HUES64 (cell line): ENCODE results near the gene LHFPL5.

Source experiments
- H3K27ac ChIP-seq: 2 replicates; pipeline ENCODE4 v1.7.0; 2013; ENCODE audit warnings: low read depth, low read length, inconsistent platforms
- H3K27me3 ChIP-seq: 2 replicates; pipeline ENCODE4 v1.6.1; 2013; ENCODE audit warnings: mild to moderate bottlenecking, low read length; ENCODE audit not compliant: insufficient read depth
- H3K36me3 ChIP-seq: 2 replicates; pipeline ENCODE4 v1.6.1; 2013; ENCODE audit warnings: mild to moderate bottlenecking, low read length; ENCODE audit not compliant: insufficient read depth
- H3K4me1 ChIP-seq: 2 replicates; pipeline ENCODE4 v1.6.1; 2013; ENCODE audit warnings: mild to moderate bottlenecking, low read length, moderate library complexity; ENCODE audit not compliant: insufficient read depth
- H3K4me3 ChIP-seq: 2 replicates; pipeline ENCODE4 v1.5.1; 2013; ENCODE audit warnings: mild to moderate bottlenecking, low read length, moderate library complexity
- H3K9ac ChIP-seq: 2 replicates; pipeline ENCODE4 v1.6.1; 2013; ENCODE audit warnings: mild to moderate bottlenecking, low read depth, low read length
- H3K9me3 ChIP-seq: 2 replicates; pipeline ENCODE4 v1.6.1; 2013; ENCODE audit warnings: low read depth, low read length; ENCODE audit not compliant: insufficient read depth
- WGBS: fragments of 150-250, 120-280 bp; methylation state at CpG from one replicate; pipeline ENCODE4 v1.1.7; 2013; ENCODE audit warnings: missing lambda C conversion rate; 5-methylcytosine and 5-hydroxymethylcytosine counted together

The LHFPL5 gene

GRCh38 chr6:35824552-35825192, 19.5 kb downstream of the LHFPL5 start:
- WGBS, result 90% methylated on average over 5 of the region's 5 CpGs
- Histone ChIP-seq H3K27ac (no peak overlapping the region), H3K36me3 (no peaks in the 10 kb centered on the region), H3K4me3 (no peak overlapping the region), H3K27me3 (no peaks in the 10 kb centered on the region), H3K9ac (no peak overlapping the region), H3K9me3 (no peaks in the 10 kb centered on the region), H3K4me1 (no peaks in the 10 kb centered on the region)

DNA sequence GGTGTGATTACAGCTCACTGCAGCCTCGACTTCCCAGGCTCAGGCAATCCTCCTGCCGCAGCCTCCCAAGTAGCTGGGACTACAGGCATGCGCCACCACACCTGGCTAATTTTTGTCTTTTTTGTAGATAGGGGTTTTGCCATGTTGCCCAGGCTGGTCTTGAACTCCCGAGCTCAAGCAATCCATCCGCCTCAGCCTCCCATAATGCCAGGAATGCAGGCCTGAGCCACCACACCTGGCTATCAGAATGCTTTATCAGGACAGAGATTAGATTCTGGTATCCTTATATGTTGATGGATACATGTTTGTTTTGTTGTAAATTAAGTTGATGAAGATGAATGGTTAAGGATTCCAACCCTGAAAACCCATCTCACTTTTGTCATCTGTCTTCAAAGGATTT, 24.2 kb downstream of the LHFPL5 start:
- no peaks in the 10 kb centered on the region for H3K27me3 ChIP-seq
- no peak overlapping the region for H3K27ac ChIP-seq
- H3K4me3 ChIP-seq, result no peak overlapping the region
- no peaks in the 10 kb centered on the region for H3K9me3 ChIP-seq
- no peak overlapping the region for H3K9ac ChIP-seq
- 99% methylated on average over 5 of the region's 5 CpGs for WGBS
- H3K36me3 ChIP-seq, result peaks cover 20% of the 10 kb centered on the region
- no peaks in the 10 kb centered on the region for H3K4me1 ChIP-seq

DNA sequence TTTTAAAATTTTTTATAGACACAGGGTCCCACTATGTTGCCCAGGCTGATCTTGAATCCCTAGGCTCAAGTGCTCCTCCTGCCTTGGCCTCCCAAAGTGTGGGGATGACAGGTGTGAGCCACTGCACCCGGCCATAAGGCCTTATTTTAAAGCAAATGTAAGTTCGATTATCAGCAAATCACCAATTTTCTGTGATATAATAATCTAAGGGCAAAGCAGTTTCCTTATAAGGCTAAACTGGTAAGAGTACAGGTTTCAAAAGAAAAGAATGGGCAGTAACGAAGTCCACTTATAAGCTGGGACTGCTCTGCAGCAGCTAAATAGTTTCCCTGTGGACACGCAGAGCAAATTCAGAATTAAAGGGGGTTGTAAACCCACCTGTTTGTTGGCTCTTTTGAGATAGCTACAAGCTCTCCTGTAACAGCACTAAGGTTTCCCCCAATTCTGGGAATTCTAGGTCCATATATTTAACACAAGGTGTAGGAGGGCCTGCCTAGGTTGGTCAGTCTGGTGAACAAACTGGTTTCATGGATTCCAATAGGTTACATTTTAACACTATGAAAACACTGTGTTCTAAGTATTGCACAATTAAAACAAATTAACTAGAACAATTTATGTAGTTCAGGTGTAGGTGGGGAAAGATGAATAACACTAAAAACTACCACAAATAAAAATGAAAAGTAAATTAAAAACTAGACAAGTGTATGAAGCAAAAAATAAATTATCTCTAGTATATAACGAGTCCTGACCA, 26.3 kb downstream of the LHFPL5 start:
- Histone ChIP-seq H3K27ac (no peak overlapping the region), H3K4me1 (no peaks in the 10 kb centered on the region), H3K4me3 (no peak overlapping the region), H3K9me3 (no peaks in the 10 kb centered on the region), H3K27me3 (no peaks in the 10 kb centered on the region), H3K9ac (no peak overlapping the region), H3K36me3 (peaks cover 40% of the 10 kb centered on the region)
- WGBS, result 96% methylated on average over 5 of the region's 5 CpGs

GRCh38 chr6:35833536-35833935, 28.4 kb downstream of the LHFPL5 start:
- no peak overlapping the region for H3K9ac ChIP-seq
- no peaks in the 10 kb centered on the region for H3K4me1 ChIP-seq
- H3K9me3 ChIP-seq, result no peaks in the 10 kb centered on the region
- H3K36me3 ChIP-seq, result peaks cover 58% of the 10 kb centered on the region
- H3K27me3 ChIP-seq, result no peaks in the 10 kb centered on the region
- H3K27ac ChIP-seq, result no peak overlapping the region
- 97% methylated on average over 7 of the region's 7 CpGs for WGBS
- H3K4me3 ChIP-seq, result no peak overlapping the region

DNA sequence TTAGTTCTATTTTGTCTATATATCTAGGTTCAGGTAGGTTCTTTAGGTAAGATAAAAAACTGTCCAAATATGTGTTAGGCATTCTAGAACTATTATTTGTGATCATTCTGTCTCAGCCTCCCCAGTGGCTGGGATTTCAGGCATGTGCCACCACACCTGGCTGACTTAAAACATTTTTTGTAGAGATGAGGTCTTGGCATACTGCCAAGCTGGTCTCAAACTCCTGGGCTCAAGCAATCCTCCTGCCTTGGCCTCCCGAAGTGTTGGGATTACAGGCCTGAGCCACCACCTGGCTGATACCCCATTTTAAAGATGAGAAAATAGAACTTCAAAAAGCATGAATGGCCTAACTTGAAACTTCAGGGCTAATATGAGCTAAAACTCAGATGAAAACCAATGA, 33.9 kb downstream of the LHFPL5 start:
- H3K36me3 ChIP-seq, result peaks cover 88% of the 10 kb centered on the region
- no peak overlapping the region for H3K27ac ChIP-seq
- H3K27me3 ChIP-seq, result no peaks in the 10 kb centered on the region
- H3K9ac ChIP-seq, result no peak overlapping the region
- H3K4me3 ChIP-seq, result no peak overlapping the region
- WGBS, result 86% methylated on average over 1 of the region's 1 CpG
- H3K4me1 ChIP-seq, result no peaks in the 10 kb centered on the region
- no peaks in the 10 kb centered on the region for H3K9me3 ChIP-seq

- peaks cover 89% of the 10 kb centered on the region for H3K36me3 ChIP-seq
- H3K27me3 ChIP-seq, result no peaks in the 10 kb centered on the region
- H3K4me3 ChIP-seq, result no peak overlapping the region
- H3K9me3 ChIP-seq, result no peaks in the 10 kb centered on the region
- H3K4me1 ChIP-seq, result no peaks in the 10 kb centered on the region
- H3K27ac ChIP-seq, result no peak overlapping the region
- WGBS, result 98% methylated on average over 3 of the region's 3 CpGs
- no peak overlapping the region for H3K9ac ChIP-seq
Measured at GRCh38 chr6:35842381-35842780, 37.2 kb downstream of the LHFPL5 start.

DNA sequence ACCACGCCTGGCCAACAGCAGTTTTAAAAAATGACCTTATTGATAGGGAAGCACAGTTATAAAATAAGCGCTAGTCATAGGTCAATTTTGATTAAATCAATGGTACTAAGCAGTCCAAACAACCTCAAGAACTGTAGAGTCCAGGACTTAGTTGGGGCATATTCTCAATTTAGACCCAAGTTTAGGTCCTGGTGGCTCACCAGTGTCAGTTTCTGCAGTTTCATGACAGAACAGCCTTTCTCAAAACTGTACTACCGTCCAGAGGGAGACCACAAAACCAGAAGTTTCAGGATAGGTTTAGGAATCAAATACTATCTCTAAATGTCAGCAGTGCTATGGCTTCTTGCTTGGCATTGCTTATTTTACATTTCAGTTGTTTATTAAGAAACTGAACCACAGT, 39.1 kb downstream of the LHFPL5 start:
- Histone ChIP-seq H3K4me1 (no peaks in the 10 kb centered on the region), H3K9me3 (peaks cover 6% of the 10 kb centered on the region; the same call in 1 of the 2 replicates), H3K9ac (no peak overlapping the region), H3K27me3 (no peaks in the 10 kb centered on the region), H3K27ac (no peak overlapping the region), H3K4me3 (no peak overlapping the region), H3K36me3 (peaks cover 91% of the 10 kb centered on the region)
- WGBS, result 97% methylated on average over 3 of the region's 3 CpGs

GRCh38 chr6:35850208-35850607, 45.1 kb downstream of the LHFPL5 start:
- no peaks in the 10 kb centered on the region for H3K27me3 ChIP-seq
- H3K4me3 ChIP-seq, result no peak overlapping the region
- no peak overlapping the region for H3K9ac ChIP-seq
- WGBS, result 88% methylated on average over 2 of the region's 2 CpGs
- H3K36me3 ChIP-seq, result peaks cover 97% of the 10 kb centered on the region
- H3K4me1 ChIP-seq, result no peaks in the 10 kb centered on the region
- H3K9me3 ChIP-seq, result peaks cover 6% of the 10 kb centered on the region; the same call in 1 of the 2 replicates
- H3K27ac ChIP-seq, result no peak overlapping the region

DNA sequence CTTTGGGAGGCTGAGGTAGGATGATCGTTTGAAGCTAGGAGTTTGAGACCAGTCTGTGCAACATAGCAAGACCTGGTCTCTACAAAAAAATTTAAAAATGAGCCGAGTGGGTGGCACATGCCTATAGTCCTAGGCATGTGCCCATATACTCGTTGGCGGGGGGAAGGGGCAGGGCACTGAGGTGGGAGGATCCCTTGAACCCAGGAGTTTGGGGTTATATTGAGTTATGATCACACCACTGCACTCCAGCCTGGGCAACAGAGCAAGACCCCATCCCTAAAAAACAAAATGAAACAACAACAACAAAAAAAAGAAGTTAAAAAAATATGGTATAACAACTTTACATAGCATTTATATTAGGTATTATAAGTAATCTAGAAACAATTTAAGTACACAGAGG, 47.8 kb downstream of the LHFPL5 start:
- WGBS, result 92% methylated on average over 4 of the region's 4 CpGs

DNA sequence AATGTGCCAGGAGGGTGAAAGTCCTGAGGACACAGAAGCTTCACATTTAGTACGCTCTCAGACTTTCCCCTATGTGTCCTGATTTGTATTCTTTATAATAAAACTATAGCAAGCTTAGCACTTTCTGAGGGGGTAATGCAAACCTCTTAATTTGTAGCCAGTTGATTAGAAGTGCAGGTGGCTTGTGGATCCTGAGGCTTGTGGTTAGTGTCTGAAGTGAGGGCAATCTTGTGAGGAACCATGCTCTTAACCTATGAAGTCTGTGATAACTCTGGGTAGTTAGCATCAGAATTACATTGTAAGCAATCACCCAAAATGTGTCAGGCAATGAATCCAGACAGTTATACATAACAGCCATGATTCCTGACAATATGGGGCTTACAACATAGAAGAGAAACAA, 51.1 kb downstream of the LHFPL5 start:
- Histone ChIP-seq H3K4me1 (peaks cover 14% of the 10 kb centered on the region), H3K4me3 (no peak overlapping the region), H3K9me3 (no peaks in the 10 kb centered on the region), H3K36me3 (peaks cover 97% of the 10 kb centered on the region), H3K9ac (no peak overlapping the region), H3K27me3 (no peaks in the 10 kb centered on the region), H3K27ac (no peak overlapping the region)
- no CpG with 5 or more reads among the region's 1 CpG for whole genome bisulfite sequencing

More for the DNA sequence above, 47.8 kb downstream of the LHFPL5 start:
- Histone ChIP-seq H3K9ac (no peak overlapping the region), H3K4me3 (no peak overlapping the region), H3K27ac (no peak overlapping the region), H3K9me3 (peaks cover 6% of the 10 kb centered on the region; the same call in 1 of the 2 replicates), H3K27me3 (no peaks in the 10 kb centered on the region), H3K4me1 (peaks cover 7% of the 10 kb centered on the region), H3K36me3 (peaks cover 98% of the 10 kb centered on the region)

GRCh38 chr6:35857853-35858252, 52.7 kb downstream of the LHFPL5 start:
- no peaks in the 10 kb centered on the region for H3K27me3 ChIP-seq
- no peak overlapping the region for H3K27ac ChIP-seq
- H3K4me1 ChIP-seq, result peaks cover 14% of the 10 kb centered on the region
- no peak overlapping the region for H3K4me3 ChIP-seq
- H3K9me3 ChIP-seq, result no peaks in the 10 kb centered on the region
- no peak overlapping the region for H3K9ac ChIP-seq
- peaks cover 97% of the 10 kb centered on the region for H3K36me3 ChIP-seq
